Measurements from ENCODE around the gene PLAAT4. TPM values are rescaled to one million over a fixed set of nuclear protein-coding genes. Genes with fewer than 3 reads are reported as not detected.

Gene PLAAT4, protein sequence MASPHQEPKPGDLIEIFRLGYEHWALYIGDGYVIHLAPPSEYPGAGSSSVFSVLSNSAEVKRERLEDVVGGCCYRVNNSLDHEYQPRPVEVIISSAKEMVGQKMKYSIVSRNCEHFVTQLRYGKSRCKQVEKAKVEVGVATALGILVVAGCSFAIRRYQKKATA
- 105 and 109 TPM in 2 replicates for total RNA-seq

DNA sequence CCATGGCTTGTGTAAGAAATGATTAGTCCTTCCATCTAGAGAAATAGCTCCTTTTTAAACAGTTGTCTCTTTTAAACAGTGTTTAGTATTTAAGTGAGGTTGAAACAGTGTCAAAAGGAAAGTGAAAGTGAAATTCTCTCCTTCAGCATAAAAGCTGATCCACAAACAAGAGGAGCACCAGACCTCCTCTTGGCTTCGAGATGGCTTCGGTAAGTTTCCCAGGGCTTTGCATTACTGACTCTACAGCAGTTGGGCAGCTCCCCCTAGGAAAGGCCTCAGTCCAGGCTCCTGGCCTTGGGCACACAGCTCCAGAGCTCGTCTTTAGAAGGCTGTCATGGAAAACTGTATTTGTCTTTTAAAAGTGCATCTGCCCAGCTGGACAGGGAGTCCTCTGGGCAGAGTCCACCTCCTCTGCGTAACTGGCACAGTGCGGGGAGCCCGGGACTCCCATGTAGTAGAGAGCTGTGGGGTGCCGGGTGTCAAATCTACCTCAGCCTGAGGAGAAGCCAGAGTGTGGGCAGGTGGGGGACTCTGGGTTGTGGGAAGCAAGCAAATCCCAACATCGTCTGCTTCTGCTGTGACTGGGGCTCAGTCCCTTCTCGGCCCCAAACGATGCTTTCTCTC is at the start of gene PLAAT4:
PLAAT4 (plus strand) TSS at position 140 of the 624 bp plus-strand sequence; CDS start at position 201, 61 bp downstream.
- intact Hi-C loops (cut with micrococcal nuclease), result loop anchor here (1.0 to 10.0 kb wide), 3 partner anchors 17 to 78 kb away; partner anchors contain the start of gene PLAAT3

DNA sequence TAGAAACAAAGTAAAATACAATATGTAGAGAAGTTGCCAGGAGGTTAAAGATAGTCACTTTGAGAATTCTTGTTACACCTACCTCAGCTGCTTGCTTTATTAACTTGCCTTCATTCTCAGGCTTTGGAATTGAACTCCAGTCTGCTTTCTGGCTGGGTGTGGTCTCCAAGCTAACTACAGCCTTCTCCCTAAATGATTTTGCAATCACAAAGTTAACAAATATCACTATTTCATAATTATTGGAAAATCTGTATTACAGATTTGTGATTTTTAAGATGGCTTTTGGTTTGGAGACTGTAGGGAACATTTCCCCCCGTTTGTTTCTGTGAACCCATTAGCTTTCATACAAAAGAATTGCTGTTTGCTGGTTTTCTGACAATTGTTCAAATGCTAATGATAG is 47.8 kb upstream of the PLAAT4 start:
- intact Hi-C loops (cut with micrococcal nuclease), result loop anchor here (5.0 kb wide), 1 partner anchor 79 kb away; no protein-coding TSS in a partner anchor

DNA sequence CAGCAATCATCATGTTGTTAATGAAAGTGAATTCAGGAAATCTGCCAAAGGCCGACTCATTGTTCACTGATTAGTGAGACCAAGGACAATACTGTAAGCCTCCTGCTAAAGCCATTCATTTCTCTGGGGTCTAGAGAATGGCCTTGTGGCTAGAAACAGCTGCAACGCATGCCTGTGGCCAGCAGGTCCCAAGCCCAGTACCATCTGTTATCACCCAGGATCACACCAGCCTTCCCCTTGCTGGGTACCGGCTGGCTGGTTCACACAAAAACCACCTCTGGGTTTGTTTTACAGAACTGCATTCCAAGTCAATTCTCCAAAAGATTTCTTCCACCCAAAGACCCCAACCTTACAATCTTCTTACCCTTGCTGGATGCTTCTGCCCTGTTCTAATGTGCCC is 46.7 kb upstream of the PLAAT4 start:
- intact Hi-C loops (cut with micrococcal nuclease), result loop anchor here (5.0 kb wide), 1 partner anchor 77 kb away; no protein-coding TSS in a partner anchor

DNA sequence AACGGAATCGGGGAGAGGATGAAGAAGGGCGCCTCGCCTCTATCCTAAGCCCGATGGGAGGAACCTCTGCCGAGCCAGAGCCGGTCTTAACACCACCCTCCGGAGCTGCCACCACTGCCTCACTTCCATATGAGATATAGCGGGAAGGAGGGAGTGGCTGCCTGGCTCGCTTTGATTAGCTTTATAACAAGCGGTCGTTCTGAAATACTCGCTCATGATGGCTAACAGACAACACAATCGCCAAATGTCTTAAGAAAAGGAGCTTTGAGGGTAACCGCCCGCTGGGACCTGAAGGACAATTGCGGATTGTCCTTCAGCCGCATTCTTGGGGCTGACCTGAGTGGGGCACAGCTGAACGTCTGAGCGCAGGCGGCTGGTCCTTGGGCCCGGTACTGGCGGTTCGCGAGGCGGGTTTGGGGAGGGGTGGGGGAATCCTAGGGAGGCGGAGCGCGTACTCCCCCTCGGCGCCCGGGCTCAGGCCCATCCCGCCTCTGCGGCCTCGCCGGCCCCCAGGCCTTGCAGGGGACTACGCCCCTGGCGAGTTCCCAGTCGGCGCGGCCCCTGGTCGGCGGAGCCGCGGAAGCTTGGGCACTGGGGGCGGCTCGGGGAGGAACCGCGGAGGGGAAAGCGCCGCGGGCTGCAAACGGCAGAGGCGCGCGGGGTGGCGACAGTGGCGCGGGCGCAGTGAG is 45.9 kb upstream of the PLAAT4 start, which contains the start of gene PLAAT5:
PLAAT5 (minus strand) TSS at position 617 of the 689 bp plus-strand sequence; CDS start at position 484, 133 bp downstream.
- intact Hi-C loops (cut with micrococcal nuclease), result loop anchor here (1.0 kb wide), 1 partner anchor 41 kb away; no protein-coding TSS in a partner anchor

DNA sequence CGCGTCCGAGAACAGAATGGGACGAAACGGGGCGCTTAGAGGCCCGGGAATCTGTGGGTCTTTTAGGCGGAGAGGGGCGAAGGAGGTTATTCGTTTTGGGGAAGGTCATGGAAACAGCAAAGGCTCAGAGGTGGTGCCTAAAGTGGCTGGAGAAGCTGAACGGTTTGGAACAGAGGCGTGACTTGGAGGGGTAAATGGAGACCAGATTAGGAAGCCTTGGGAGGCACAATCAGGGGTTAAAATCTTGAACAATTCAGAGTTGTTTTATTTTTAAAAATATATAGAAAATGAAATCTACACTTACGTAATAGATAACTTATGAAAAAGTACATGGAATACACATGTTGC is 45.4 kb upstream of the PLAAT4 start:
- intact Hi-C loops (cut with micrococcal nuclease), result loop anchor here (1.0 kb wide), 1 partner anchor 40 kb away; no protein-coding TSS in a partner anchor

DNA sequence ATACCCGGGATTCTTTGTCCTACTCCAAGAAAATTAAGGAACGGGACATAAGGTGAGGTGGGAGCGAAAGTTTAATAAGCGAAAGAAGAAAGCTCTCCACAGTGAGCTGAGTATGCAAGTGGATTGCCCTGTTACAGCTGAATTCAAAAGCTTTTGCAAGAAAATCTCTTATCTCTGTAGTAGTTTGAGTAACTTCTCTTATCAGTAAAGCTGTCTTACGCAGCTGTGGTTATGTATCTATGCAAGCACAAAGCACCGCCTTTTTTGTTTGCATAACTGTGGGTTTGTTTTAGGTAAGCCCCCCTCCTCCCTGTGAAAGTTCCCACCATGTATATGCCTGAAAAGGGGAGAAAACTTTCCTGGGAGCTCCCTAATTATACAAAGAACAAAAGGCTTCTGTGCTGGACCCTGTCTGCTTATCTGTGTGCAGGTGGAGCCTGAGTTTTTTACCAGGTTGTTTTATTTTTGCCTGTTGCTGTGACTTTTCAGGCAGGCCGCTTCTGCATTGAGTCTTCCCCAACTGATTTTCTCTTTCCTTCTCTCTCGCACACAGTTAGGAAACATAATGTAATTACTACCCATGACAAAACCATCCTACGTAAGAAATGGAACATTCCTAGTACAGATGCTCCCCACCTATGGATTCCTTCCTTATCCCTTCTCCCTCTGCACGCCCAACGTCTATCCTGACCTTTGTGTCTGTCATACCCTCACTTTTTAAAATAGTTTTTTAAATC is 44.8 kb upstream of the PLAAT4 start:
- intact Hi-C loops (cut with micrococcal nuclease), result loop anchor here (1.0 kb wide), 1 partner anchor 39 kb away; no protein-coding TSS in a partner anchor

DNA sequence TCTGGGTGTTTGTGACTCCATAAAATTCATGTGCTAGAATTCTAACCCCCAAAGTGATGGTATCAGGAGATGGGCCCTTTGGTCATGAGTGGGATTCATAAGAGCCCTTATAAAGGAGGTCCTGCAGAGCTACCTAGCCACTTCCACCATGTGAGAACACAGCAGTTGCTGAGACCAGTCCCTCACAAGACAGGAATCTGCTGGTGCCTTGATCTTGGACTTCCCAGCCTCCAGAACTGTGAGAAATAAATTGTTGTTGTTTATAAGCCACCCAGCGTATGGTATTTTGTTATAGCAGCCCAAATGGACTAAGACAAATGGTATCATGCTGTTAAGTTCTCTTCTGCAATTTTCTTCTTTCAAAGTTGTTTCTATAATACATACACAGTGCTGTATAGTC is 44.2 kb upstream of the PLAAT4 start:
- intact Hi-C loops (cut with micrococcal nuclease), result no loop called here

DNA sequence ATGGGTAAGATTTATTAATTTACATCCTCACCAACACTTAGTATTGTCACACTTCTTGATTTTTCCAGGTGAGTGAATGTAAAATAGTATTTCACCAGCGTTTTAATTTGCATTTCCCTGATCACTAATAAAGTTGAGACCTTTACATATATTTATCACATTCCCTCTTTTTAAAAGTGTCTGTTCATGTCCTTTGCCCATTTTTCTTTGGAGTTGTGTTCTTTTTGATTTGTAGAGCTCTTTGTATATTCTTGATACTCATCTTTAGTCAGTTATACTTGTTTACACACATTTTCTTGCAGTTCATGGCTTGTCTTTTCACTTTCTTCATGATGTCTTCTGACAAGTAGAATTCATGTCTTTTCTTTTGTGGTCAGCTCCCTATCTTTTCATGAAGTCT is 43.5 kb upstream of the PLAAT4 start:
- intact Hi-C loops (cut with micrococcal nuclease), result no loop called here

DNA sequence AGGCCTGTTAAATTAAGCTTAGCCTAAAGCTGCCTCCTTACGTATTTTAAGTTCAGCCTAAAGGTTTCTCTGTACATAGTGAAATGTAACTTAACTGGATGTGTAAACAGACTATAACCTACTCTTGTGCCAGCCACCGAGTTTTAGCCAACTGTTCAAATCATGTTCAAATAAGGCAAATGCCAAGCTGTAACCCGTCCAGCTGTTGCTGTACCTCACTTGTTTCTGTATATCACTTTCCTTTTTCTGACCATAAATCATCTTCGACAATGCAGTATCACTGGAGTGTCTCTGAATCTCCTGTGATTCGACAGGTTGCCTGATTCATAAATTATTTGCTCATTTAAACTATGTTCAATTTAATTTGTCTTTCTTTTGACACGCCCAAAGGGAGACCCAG is 41.6 kb upstream of the PLAAT4 start:
- intact Hi-C loops (cut with micrococcal nuclease), result no loop called here

DNA sequence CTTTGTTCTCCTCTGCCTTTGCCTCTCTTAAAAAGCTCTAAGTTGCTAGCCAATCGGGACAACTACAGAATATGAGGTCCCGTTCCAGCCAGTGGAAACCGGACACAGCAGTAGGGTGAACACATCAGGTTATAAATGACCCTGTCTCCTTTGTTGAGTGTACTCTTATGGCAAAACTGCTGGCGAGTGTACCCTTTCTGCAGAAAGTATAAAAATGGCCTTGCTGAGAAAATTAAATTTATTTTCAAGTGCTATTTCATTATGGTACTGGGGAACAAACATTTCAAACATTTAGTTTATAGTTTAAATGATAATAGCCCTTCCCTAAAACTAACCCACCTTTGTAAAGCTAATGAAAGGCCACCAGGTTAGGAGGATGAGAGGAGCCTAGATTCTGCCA is 36.7 kb upstream of the PLAAT4 start:
- intact Hi-C loops (cut with micrococcal nuclease), result no loop called here

DNA sequence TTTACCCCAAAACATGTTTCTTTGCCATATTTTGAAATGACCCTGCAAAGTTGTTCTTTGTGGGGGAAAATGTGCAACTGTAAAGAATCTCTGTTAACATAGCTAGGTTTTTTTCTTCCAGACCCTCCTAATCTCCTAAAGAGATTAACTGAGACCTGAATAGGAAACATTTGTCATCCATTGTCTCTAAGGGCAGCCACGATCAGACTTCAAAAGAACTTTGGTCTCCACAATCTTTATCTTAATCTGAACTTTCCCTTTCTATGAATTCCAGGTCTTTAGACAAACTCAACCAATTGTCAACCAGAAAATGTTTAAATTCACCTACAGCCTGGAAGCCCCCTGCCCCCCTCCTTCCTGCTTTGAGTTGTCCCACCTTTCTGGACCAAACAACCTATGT is 35.4 kb upstream of the PLAAT4 start:
- intact Hi-C loops (cut with micrococcal nuclease), result no loop called here

DNA sequence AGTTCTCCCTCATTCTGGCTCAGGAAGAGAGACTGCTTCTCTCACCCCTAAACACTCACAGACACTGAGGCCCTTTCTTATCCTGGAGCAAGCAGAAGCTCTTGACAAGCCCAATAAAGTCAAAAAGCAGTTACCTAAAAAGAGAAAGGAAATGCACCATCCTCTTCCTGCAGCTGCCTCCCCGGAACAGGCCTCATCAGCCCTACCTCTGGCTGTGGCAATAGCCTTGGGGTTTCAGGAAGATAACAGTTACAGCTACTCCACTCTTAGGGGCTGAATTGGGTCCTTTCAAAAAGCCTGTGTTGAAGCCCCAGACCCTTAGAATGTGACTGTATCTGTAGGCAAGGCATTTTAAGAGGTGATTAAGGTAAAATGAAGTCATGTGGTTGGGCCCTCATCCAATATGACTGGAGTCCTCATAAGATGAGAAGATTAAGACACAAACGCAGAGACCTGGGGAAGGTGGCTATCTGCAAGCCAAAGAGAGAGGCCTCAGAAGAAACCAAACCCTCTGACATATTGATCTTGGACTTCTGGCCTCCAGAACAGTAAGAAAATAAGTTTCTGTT is 34.3 kb upstream of the PLAAT4 start:
- intact Hi-C loops (cut with micrococcal nuclease), result no loop called here

DNA sequence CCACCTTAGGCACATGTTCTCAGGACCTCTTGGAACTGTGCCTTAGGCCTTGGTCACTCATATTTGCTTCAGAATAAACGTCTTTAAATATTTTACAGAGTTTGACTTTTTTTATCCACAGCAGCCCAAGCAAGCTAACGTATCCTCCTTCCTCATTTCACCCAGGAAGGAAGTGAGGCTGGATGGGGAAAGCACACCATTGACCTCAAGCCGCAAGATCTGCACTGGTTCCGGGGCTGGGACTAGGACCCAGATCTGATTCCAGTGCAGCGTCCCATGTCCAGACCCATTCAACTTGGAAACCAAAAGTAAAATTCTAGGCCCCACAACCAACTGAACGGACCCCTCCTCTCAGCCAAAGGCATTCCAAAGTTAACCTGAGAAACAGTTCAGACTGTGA is 33.1 kb upstream of the PLAAT4 start:
- intact Hi-C loops (cut with micrococcal nuclease), result no loop called here

DNA sequence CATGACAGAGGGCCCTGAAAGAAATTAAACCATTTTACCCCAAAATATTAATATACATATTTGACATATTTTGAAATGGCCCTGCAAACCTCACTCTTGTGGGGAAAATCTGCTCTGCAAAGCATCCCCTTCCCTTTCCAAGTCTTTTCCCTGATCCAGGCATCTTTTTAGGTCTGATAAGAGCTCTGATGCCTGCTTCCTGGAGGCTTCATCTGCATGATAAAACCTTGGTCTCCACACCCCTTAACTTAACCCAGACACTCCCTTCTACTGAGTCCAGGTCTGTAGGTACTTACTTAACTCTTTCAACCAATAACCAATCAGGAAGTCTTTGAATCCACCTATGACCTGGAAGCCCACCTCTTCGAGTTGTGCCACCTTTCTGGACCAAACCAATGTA is 32.6 kb upstream of the PLAAT4 start:
- intact Hi-C loops (cut with micrococcal nuclease), result no loop called here

DNA sequence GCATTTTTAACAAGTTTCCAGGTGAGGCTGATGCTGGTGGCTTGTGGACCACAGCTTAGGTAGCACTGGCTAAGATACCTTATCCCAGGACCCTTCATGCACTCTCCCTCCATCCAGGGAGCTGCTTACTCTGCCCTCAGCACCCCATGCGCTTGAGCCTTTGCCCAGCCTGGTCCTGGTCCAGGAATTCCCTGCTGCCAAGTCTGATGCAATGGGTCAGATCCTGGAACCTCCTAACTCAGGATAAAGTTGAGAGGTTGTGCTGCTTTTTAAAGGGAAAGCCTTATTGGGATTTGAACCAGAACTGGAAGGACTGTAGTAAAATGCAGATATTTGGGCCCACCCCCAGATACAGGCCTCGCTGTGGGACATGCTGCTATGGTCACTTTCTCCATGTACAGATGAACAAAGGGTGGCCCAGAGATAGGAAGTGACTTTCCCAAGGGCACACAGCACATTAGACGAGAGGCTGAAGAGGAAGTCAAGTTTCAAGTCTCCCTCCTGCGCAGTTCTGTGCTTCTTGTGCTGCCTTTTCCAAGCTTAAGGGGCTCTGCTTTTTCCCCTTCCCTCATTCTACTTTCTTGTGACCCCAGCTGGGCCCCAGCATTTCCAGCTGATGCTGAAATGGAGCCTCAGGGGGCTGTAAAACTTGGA is 31.5 kb upstream of the PLAAT4 start:
- intact Hi-C loops (cut with micrococcal nuclease), result no loop called here

DNA sequence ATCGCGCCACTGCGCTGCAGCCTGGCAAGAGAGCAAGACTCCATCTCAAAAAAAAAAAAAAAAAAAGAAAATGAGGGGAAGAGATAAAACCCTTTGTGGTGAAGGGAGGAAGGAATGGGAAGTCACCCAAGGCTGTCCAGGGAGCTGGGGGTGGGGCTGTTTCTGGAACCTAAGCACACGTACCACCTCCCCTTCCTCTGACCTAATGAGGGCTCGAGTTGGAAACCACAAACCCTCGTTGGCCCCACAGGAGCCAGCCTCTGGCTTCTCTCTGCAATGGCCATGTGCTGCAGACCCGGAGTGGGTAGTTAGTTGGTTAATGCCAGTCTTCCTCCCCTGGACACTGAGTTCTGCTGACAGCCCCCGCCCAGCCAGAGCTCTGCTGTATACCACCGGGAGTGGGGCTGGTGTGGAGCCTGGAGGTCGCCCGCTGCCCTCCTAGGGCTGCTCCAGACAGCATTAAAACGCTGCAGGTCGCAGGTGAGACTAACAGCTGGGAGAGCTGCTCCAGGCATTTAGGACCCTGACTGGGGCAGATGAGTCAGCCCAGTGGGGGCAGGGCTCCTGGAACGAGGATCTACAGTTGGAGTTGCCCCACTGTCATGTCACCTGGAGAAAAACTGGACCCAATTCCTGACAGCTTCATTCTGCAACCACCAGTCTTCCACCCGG is 30.6 kb upstream of the PLAAT4 start, which contains the start of gene LGALS12:
LGALS12 (plus strand) TSS at position 228 of the 672 bp plus-strand sequence; CDS start at position 603, 375 bp downstream.
- intact Hi-C loops (cut with micrococcal nuclease), result no loop called here

DNA sequence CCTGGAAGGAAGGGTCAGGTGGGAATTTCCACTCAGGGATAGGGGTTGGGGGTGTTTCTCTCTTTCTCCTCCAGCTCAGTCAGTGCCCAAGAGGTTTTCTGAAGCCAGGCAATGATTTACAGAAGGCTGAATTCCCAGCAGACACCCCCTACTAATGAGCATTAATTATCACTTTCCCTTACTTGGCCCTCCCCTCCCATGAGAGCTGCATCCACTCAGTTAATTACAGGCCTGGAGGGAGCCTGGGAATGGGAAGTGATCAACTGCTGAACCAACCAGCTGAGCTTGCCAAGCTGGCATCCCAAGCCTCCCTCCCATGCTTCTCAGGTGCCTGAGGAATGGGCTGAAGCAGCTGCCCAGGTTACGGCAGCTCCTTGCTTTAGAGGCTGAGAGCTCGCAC is 29.7 kb upstream of the PLAAT4 start:
- intact Hi-C loops (cut with micrococcal nuclease), result no loop called here

DNA sequence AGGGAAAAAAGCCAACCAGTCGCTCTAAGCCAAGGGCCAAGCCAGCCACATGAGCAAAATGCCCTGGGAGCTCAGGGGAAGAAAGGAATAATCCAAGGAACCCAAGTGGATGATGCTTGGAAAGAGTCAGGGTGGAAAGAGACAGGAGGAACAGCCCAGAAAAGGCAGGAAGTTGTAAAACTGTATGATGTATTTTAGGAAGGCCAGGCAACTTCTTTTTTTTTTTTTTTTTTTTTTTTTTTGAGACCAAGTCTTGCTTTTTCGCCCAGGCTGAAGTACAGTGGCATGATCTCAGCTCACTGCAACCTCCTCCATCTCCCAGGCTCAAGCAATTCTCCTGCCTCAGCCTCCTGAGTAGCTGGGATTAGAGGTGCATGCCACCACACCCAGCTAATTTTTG is 29.1 kb upstream of the PLAAT4 start:
- intact Hi-C loops (cut with micrococcal nuclease), result no loop called here

DNA sequence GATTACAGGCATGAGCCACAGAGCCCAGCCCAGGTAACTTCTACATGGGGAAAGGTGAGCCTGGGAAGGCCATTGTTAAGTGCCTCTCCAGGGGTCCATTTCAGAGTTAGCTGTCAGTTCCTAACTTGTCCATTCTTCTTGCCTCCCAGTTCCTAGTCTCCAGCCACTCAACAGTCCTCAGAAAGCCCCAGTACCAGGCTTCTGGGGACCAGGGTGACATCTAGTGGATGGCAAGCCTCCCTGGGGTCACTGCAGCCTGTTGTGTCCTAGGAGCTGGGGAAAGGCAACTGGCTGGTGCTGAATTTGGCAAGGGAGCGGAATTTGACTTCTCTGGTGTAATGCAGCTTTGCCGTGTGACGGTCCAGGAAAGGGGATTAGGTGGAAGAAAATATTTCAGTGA is 28.6 kb upstream of the PLAAT4 start:
- intact Hi-C loops (cut with micrococcal nuclease), result no loop called here

DNA sequence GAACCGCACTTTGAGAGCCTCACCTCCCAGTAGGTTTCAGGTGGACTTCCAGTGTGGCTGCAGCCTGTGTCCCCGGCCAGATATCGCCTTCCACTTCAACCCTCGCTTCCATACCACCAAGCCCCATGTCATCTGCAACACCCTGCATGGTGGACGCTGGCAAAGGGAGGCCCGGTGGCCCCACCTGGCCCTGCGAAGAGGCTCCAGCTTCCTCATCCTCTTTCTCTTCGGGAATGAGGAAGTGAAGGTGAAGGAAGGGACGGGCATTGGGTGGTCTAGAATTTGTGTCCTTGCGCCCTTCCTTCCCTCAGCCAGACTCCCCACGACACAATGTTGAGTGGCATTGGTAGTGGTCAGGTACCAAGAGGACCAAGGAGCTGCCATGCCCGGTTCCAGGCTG is 27.9 kb upstream of the PLAAT4 start:
- intact Hi-C loops (cut with micrococcal nuclease), result no loop called here
